Tibial nerve (tissue), 4 donors: ENCODE results near the gene TERT. TPM values are rescaled to one million over a fixed set of nuclear protein-coding genes. Genes with fewer than 3 reads are reported as not detected.

Source experiments
- DNase-seq, 2 donors: peaks; one replicate each; pipeline ENCODE4 v3.0.0-alpha.2; 2019; ENCODE audit warnings: low spot score in 2 of 2
- H3K27ac ChIP-seq, 4 donors: fragments of 200-600 bp; sonication (generic) in 3 of 4; one replicate each; pipeline ENCODE4 v1.5.1; 2017 to 2019; ENCODE audit warnings: mild to moderate bottlenecking in 1 of 4
- H3K27me3 ChIP-seq, 2 donors: fragments of 200-600 bp; sonication (generic) in 1 of 2; one replicate each; pipeline versions ENCODE4 v1.5.1 to v1.6.0; 2017 to 2019
- H3K36me3 ChIP-seq, 3 donors: fragments of 200-600 bp; sonication (generic); one replicate each; pipeline ENCODE4 v1.5.1; 2018 to 2019
- H3K4me1 ChIP-seq, 4 donors: fragments of 200-600 bp; sonication (generic) in 3 of 4; one replicate each; pipeline ENCODE4 v1.5.1; 2017 to 2019
- H3K4me3 ChIP-seq, 4 donors: fragments of 200-600 bp; sonication (generic) in 3 of 4; one replicate each; pipeline ENCODE4 v1.5.1; 2017 to 2019; ENCODE audit warnings: mild to moderate bottlenecking in 1 of 4, moderate library complexity in 1 of 4
- H3K9me3 ChIP-seq, 4 donors: fragments of 200-600 bp; sonication (generic) in 3 of 4; one replicate each; pipeline ENCODE4 v1.5.1; 2017 to 2019
- CTCF ChIP-seq, 5 experiments: fragments of 200-600 bp in 3 of 5; fragments of 450-650 bp in 2 of 5; sonication (generic) in 3 of 5; IDR thresholded peaks; one replicate each; pipeline ENCODE4 v1.5.1; 2016 to 2019; ENCODE audit warnings: antibody characterized with exemption in 5 of 5, mild to moderate bottlenecking in 3 of 5, moderate library complexity in 2 of 5
- EP300 ChIP-seq, 2 donors: sonication (generic); formaldehyde crosslinking; IDR thresholded peaks; one replicate each; pipeline ENCODE4 v1.6.1; 2017; ENCODE audit warnings: antibody characterized with exemption in 2 of 2, mild to moderate bottlenecking in 1 of 2
- POLR2A ChIP-seq, 2 donors: fragments of 450-650 bp; IDR thresholded peaks; one replicate each; pipeline ENCODE4 v1.6.1; 2017; ENCODE audit warnings: antibody characterized with exemption in 2 of 2, mild to moderate bottlenecking in 2 of 2, moderate library complexity in 2 of 2
- WGBS, 2 donors: methylation state at CpG; one replicate each; pipeline ENCODE4 v1.1.5; 2018; 5-methylcytosine and 5-hydroxymethylcytosine counted together
- total RNA-seq, 4 donors: library from RNA; depleted of rRNA; stranded (reverse); fragments of >200 nt; gene quantifications; one replicate each; pipeline ENCODE4 v1.1.0, GENCODE V29; 2016

Gene TERT
- total RNA-seq, 4 donors from 2014 or later: not detected

GRCh38 chr5:1280177-1281037 is 14.5 kb downstream of the TERT start:
- WGBS, 2 donors: 86 to 90% methylated on average over 28 to 29 of the region's 32 CpGs
- peaks cover 0 to 33% (median 0%) of the 10 kb centered on the region in 4 donors for H3K9me3 ChIP-seq
- H3K27me3 ChIP-seq: no peaks in the 10 kb centered on the region
- TF ChIP-seq POLR2A (IDR thresholded peaks at IDR 0.05) (no peak), EP300 (IDR thresholded peaks at IDR 0.05) (no peak), CTCF (IDR thresholded peaks at IDR 0.05) (no peak)
- H3K4me1 ChIP-seq: no peaks in the 10 kb centered on the region
- H3K4me3 ChIP-seq: no peak overlapping the region
- no peaks in the 10 kb centered on the region for H3K36me3 ChIP-seq
- no peak overlapping the region for H3K27ac ChIP-seq
- peak in 1 of 2 donors; percentile 7 for DNase-seq

GRCh38 chr5:1279443-1280151 is 15.3 kb downstream of the TERT start:
- Histone ChIP-seq H3K27ac (no peak overlapping the region), H3K9me3 (peaks cover 0 to 33% (median 0%) of the 10 kb centered on the region in 4 donors), H3K27me3 (no peaks in the 10 kb centered on the region), H3K4me3 (no peak overlapping the region), H3K4me1 (no peaks in the 10 kb centered on the region), H3K36me3 (no peaks in the 10 kb centered on the region)
- TF ChIP-seq POLR2A (IDR thresholded peaks at IDR 0.05): no peak
- TF ChIP-seq CTCF (IDR thresholded peaks at IDR 0.05): no peak
- no peak for TF ChIP-seq EP300 (IDR thresholded peaks at IDR 0.05)
- DNase-seq: no peak
- 87 to 93% methylated on average over 20 to 34 of the region's 34 CpGs for WGBS, 2 donors

DNA sequence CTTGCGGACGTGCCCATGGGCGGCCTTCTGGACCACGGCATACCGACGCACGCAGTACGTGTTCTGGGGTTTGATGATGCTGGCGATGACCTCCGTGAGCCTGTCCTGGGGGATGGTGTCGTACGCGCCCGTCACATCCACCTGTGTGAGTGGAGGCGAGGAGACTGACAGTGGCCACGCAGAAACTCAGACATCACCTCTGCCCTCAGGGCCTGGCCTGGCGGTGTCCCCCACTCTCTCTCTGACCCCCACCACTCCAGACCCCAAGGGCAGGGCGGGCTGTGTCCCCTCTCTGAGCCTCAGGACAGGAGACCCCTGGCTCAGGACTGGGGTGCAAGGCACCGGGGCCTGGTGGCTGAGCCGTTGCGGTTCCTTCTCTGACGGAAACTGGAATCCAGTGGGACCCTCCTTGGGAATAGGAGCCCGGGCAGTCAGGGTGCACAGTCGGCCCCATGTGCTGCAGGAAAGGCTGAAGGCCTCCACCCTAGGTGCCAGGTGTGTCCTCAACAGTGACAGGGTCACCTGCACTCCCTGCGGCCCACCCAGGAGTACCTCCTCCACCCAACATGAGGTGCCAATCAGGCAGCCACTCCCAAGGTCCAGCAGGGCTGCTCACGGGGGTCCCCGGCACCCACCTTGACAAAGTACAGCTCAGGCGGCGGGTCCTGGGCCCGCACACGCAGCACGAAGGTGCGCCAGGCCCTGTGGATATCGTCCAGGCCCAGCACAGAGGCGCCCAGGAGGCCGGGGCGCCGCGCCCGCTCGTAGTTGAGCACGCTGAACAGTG is 16.0 kb downstream of the TERT start:
- TF ChIP-seq CTCF (IDR thresholded peaks at IDR 0.05) (no peak), POLR2A (IDR thresholded peaks at IDR 0.05) (no peak), EP300 (IDR thresholded peaks at IDR 0.05) (no peak)
- no peak overlapping the region for H3K4me3 ChIP-seq
- 91 to 96% methylated on average over 19 to 38 of the region's 42 CpGs for WGBS, 2 donors
- no peaks in the 10 kb centered on the region for H3K36me3 ChIP-seq
- no peak overlapping the region for H3K27ac ChIP-seq
- DNase-seq: no peak
- no peaks in the 10 kb centered on the region for H3K27me3 ChIP-seq
- H3K9me3 ChIP-seq: peaks cover 0 to 36% (median 0%) of the 10 kb centered on the region in 4 donors
- H3K4me1 ChIP-seq: no peaks in the 10 kb centered on the region

- no peak overlapping the region for H3K27ac ChIP-seq
- DNase-seq: no peak
- no peaks in the 10 kb centered on the region for H3K36me3 ChIP-seq
- H3K4me3 ChIP-seq: no peak overlapping the region
- H3K9me3 ChIP-seq: peaks cover 0 to 36% (median 0%) of the 10 kb centered on the region in 4 donors
- 95 to 97% methylated on average over 12 of the region's 13 CpGs for WGBS, 2 donors
- no peaks in the 10 kb centered on the region for H3K27me3 ChIP-seq
- TF ChIP-seq CTCF (IDR thresholded peaks at IDR 0.05): no peak
- no peak for TF ChIP-seq POLR2A (IDR thresholded peaks at IDR 0.05)
- TF ChIP-seq EP300 (IDR thresholded peaks at IDR 0.05): no peak
- no peaks in the 10 kb centered on the region for H3K4me1 ChIP-seq
These were observed 16.7 kb downstream of the TERT start for GRCh38 chr5:1278216-1278615.
